HL-60 (cell line): ENCODE results near the gene NPFF.

ENCODE experiments used
- DNase-seq, 2 experiments: peaks; one replicate each; pipeline ENCODE4 v3.0.0-alpha.2; 2010 to 2020; ENCODE audit warnings: low read depth in 1 of 2, low spot score in 1 of 2
- H3K27ac ChIP-seq: fragments of 250-450 bp; sonication (Bioruptor Pico); replicated peaks from 2 replicates; pipeline ENCODE4 v1.5.1; 2020; ENCODE audit warnings: mild to moderate bottlenecking, moderate library complexity
- H3K27me3 ChIP-seq: fragments of 250-450 bp; sonication (Bioruptor Pico); 2 replicates; pipeline ENCODE4 v1.5.1; 2021; ENCODE audit warnings: mild to moderate bottlenecking, moderate library complexity; ENCODE audit not compliant: insufficient read depth, poor library complexity, severe bottlenecking
- H3K4me3 ChIP-seq: replicated peaks from 2 replicates; pipeline ENCODE4 v1.5.1; 2011; ENCODE audit warnings: mild to moderate bottlenecking, control low read depth, low read length; ENCODE audit not compliant: insufficient read depth
- GABPA ChIP-seq: IDR thresholded peaks from 2 replicates; pipeline ENCODE4 v1.6.1; 2012; ENCODE audit warnings: low read depth
- POLR2AphosphoS5 ChIP-seq: IDR thresholded peaks from 2 replicates; pipeline ENCODE4 v1.6.1; 2012; ENCODE audit warnings: low read depth
- SPI1 ChIP-seq: IDR thresholded peaks from 2 replicates; pipeline ENCODE4 v1.6.1; 2012; ENCODE audit warnings: low read depth, mild to moderate bottlenecking, borderline replicate concordance
- TF ChIP-seq, protein P1 (sequence below): IDR thresholded peaks from one replicate; pipeline ENCODE4 v1.5.1; 2011; ENCODE audit warnings: low read length, control low read depth, inconsistent platforms; ENCODE audit not compliant: insufficient read depth
- TF ChIP-seq, protein P2 (sequence below): IDR thresholded peaks from 2 replicates; pipeline ENCODE4 v1.6.1; 2012; ENCODE audit warnings: low read depth; ENCODE audit not compliant: insufficient replicate concordance

NPFF gene

DNA sequence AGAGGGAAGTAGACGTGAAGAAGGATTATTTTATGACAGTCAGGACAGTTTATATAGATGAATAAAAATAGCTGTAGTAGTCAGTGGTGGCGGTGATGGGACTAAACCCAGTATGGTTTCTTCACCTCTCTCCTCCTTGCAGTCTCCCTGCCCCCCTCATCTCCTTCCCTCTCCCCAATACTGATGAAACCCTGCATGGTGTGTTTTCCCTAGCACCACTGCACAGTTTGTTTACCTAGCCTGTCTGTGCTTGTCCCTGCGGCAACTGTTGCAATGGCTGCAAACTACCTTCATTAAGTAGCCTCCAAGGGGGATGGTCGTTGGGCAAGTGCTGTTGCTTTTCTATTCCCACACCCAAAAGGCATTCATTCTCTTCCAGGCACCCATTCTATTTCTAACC, 40.6 kb downstream of the NPFF start:
- H3K4me3 ChIP-seq: no peak overlapping the region
- no peaks in the 10 kb centered on the region for H3K27me3 ChIP-seq
- TF ChIP-seq SPI1 (no peak), POLR2AphosphoS5 (no peak), GABPA (no peak)
- TF ChIP-seq, protein P1, sequence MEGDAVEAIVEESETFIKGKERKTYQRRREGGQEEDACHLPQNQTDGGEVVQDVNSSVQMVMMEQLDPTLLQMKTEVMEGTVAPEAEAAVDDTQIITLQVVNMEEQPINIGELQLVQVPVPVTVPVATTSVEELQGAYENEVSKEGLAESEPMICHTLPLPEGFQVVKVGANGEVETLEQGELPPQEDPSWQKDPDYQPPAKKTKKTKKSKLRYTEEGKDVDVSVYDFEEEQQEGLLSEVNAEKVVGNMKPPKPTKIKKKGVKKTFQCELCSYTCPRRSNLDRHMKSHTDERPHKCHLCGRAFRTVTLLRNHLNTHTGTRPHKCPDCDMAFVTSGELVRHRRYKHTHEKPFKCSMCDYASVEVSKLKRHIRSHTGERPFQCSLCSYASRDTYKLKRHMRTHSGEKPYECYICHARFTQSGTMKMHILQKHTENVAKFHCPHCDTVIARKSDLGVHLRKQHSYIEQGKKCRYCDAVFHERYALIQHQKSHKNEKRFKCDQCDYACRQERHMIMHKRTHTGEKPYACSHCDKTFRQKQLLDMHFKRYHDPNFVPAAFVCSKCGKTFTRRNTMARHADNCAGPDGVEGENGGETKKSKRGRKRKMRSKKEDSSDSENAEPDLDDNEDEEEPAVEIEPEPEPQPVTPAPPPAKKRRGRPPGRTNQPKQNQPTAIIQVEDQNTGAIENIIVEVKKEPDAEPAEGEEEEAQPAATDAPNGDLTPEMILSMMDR: no peak
- TF ChIP-seq, protein P2, sequence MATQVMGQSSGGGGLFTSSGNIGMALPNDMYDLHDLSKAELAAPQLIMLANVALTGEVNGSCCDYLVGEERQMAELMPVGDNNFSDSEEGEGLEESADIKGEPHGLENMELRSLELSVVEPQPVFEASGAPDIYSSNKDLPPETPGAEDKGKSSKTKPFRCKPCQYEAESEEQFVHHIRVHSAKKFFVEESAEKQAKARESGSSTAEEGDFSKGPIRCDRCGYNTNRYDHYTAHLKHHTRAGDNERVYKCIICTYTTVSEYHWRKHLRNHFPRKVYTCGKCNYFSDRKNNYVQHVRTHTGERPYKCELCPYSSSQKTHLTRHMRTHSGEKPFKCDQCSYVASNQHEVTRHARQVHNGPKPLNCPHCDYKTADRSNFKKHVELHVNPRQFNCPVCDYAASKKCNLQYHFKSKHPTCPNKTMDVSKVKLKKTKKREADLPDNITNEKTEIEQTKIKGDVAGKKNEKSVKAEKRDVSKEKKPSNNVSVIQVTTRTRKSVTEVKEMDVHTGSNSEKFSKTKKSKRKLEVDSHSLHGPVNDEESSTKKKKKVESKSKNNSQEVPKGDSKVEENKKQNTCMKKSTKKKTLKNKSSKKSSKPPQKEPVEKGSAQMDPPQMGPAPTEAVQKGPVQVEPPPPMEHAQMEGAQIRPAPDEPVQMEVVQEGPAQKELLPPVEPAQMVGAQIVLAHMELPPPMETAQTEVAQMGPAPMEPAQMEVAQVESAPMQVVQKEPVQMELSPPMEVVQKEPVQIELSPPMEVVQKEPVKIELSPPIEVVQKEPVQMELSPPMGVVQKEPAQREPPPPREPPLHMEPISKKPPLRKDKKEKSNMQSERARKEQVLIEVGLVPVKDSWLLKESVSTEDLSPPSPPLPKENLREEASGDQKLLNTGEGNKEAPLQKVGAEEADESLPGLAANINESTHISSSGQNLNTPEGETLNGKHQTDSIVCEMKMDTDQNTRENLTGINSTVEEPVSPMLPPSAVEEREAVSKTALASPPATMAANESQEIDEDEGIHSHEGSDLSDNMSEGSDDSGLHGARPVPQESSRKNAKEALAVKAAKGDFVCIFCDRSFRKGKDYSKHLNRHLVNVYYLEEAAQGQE: no peak
- no peak overlapping the region; the same call in 1 of the 2 replicates for H3K27ac ChIP-seq
- no peak for DNase-seq

DNA sequence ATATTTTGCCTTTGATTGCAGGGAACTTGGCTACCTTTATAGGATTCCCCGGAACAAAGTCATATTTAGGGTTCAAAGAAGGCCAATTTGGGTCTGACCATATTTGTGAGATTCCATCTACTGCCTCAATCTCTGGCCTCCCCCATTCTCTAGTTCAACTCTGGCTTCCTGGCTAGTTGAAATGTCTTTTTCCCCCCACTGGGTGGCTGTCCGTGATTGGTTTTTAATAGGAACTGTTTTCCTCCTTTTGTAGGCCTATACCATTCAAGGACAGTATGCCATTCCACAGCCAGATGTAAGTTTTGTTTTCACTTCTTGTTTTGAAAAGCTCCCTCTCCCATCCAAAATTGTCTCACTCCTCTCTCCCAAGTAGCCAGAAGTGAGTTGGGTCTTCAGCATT, 41.6 kb downstream of the NPFF start:
- TF ChIP-seq, protein P2: no peak
- TF ChIP-seq GABPA: no peak
- no peak for TF ChIP-seq POLR2AphosphoS5
- TF ChIP-seq, protein P1: no peak
- no peak for TF ChIP-seq SPI1
- Histone ChIP-seq H3K27me3 (no peaks in the 10 kb centered on the region), H3K4me3 (no peak overlapping the region), H3K27ac (no peak overlapping the region)
- no peak for DNase-seq

DNA sequence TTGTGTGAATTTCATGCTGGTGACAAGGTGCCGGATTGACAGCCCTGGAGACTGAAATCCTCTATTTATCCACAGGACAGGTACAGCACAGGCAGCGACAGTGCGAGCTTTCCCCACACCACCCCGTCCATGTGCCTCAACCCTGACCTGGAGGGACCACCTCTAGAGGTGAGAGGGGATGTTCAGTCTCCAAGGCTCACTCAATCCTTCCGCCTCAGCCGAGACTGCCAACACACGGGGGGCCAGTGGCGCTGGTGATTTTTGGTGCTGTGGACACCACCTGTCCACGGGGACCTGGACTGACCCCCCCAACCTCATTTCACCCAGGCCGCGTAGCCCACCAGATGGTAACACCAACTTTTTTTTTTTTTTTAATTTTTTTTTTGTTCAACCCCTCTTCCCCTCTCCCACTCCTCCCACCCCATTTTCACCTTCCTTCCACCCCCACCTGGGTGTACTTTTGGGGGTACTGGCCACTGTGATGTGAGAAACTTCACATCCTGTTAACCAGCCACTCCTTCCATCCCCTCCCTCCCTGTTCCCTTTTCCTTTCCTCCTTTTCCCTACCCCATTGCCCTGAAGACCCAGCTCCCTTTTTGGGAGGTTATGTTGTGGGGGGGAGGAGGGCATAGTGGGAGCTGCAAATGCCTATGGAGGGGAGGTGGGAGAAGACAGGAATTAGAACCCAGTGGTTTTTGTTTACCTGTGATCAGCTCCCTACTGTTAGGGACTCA, 42.4 kb downstream of the NPFF start:
- Histone ChIP-seq H3K4me3 (no peak overlapping the region), H3K27ac (no peak overlapping the region), H3K27me3 (no peaks in the 10 kb centered on the region)
- TF ChIP-seq SPI1: no peak
- no peak for TF ChIP-seq POLR2AphosphoS5
- no peak for TF ChIP-seq GABPA
- TF ChIP-seq, protein P2: no peak
- TF ChIP-seq, protein P1: no peak
- no peak for DNase-seq
